Measurements from ENCODE around the gene ITPR1.
"Not testable (repeated sequence)": the region's sequence is repeated elsewhere in the genome, so short reads cannot be mapped to it uniquely, and the experiment has no call there.

ITPR1 gene

GRCh38 chr3:4756057-4756775 lies 263.1 kb downstream of the ITPR1 start:
- peaks cover 48 to 74% of the 10 kb centered on the region in 2 donors for H3K36me3 Mint-ChIP-seq
- no peaks in the 10 kb centered on the region for H3K27me3 Mint-ChIP-seq
- no peaks in the 10 kb centered on the region for H3K9me3 Mint-ChIP-seq
- DNase-seq (no peak), ATAC-seq (replicated peaks) (no peak)
- no peak overlapping the region for H3K27ac Mint-ChIP-seq
- H3K4me1 Mint-ChIP-seq: peaks cover 37 to 63% of the 10 kb centered on the region in 2 donors
- no peak overlapping the region for H3K4me3 Mint-ChIP-seq

GRCh38 chr3:4756855-4757574 lies 263.9 kb downstream of the ITPR1 start:
- peaks cover 34 to 55% of the 10 kb centered on the region in 2 donors for H3K4me1 Mint-ChIP-seq
- H3K36me3 Mint-ChIP-seq: peaks cover 56 to 81% of the 10 kb centered on the region in 2 donors
- no peak overlapping the region for H3K4me3 Mint-ChIP-seq
- no peak overlapping the region for H3K27ac Mint-ChIP-seq
- ATAC-seq (replicated peaks) (peak; percentile 10 to 15), DNase-seq (no peak)
- no peaks in the 10 kb centered on the region for H3K27me3 Mint-ChIP-seq
- no peaks in the 10 kb centered on the region for H3K9me3 Mint-ChIP-seq

- peaks cover 61 to 82% of the 10 kb centered on the region in 2 donors for H3K36me3 Mint-ChIP-seq
Observed at GRCh38 chr3:4757575-4758248, 264.6 kb downstream of the ITPR1 start.

GRCh38 chr3:4758249-4758860 lies 265.2 kb downstream of the ITPR1 start:
- ATAC-seq (replicated peaks) (no peak), DNase-seq (no peak)
- Mint-ChIP-seq H3K9me3 (no peaks in the 10 kb centered on the region), H3K27ac (no peak overlapping the region), H3K4me3 (no peak overlapping the region), H3K27me3 (no peaks in the 10 kb centered on the region), H3K4me1 (peaks cover 28 to 43% of the 10 kb centered on the region in 2 donors), H3K36me3 (peaks cover 62 to 82% of the 10 kb centered on the region in 2 donors)

More at GRCh38 chr3:4757575-4758248, 264.6 kb downstream of the ITPR1 start:
- Mint-ChIP-seq H3K4me1 (peaks cover 32 to 49% of the 10 kb centered on the region in 2 donors), H3K27ac (peak overlapping the region; percentile 42), H3K27me3 (no peaks in the 10 kb centered on the region), H3K4me3 (no peak overlapping the region), H3K9me3 (no peaks in the 10 kb centered on the region)
- no peak for DNase-seq
- no peak for ATAC-seq (replicated peaks)

DNA sequence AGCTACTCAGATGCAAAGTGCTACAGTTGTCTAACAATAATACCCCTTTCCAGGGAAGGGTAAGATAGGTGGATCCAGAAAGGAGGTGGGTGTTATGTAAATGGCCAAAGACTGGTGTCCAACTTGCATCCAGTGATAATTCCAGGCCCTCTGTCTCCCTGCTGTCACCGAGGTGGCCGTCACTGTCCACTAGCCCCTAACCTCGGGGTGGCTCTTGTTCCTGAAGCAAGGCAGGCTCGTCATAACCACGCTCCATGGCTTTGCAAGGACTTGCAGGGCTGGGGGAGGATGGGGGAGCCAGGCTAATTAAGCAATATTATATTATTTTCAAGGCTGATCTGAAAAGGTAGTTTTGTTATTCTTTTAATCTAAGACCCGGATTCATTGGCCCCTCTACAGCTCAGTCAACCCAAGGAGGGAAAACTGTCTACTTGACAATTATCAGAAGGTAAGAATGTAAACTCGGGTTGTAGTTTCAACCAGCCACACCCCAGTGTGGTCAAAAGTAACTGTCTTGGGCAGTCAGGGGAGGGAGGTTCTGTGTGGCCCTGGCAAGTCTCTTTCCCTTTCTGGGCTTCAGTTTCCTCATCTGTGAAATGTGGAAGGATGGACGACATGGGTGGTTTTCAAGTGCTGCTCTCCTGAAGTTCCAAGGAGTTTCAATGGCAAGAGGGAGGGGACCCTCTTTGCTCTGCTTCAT lies 266.0 kb downstream of the ITPR1 start:
- H3K4me1 Mint-ChIP-seq: peaks cover 20 to 35% of the 10 kb centered on the region in 2 donors
- H3K9me3 Mint-ChIP-seq: no peaks in the 10 kb centered on the region
- peaks cover 66 to 85% of the 10 kb centered on the region in 2 donors for H3K36me3 Mint-ChIP-seq
- ATAC-seq (replicated peaks): no peak
- DNase-seq: no peak
- peak overlapping the region; percentile 59 for H3K27ac Mint-ChIP-seq
- H3K27me3 Mint-ChIP-seq: no peaks in the 10 kb centered on the region
- H3K4me3 Mint-ChIP-seq: no peak overlapping the region

DNA sequence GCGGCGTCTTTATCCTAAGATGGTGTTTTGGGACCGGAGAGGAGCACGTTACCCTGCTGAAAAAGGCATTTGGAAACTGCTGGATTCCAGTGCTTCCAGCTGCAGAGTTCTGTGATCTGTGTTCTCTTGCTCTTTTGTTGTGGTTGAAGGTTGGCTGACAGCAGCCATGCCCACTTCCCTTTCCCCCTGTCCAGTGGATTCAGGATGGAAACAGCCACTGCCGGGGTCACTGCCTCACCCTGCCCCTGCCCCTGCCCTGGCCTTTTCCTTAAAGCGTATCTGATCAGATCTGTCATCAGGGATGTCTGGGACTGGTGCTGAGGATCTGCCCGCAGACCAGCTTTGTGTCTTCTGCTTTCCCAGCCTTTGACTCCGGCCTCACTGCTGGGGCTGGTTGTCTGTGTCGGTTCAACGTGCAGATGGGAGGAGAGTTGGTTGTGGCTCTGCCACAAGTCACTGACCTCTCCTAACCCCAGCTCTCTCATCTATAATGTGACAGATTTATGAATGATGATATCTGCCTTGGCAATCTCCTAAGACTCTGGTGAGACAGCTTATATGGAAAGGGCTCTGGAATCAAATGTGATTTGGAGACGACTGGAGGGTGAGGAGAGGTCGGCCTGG lies 266.7 kb downstream of the ITPR1 start:
- Mint-ChIP-seq H3K4me1 (peaks cover 14 to 28% of the 10 kb centered on the region in 2 donors), H3K27me3 (no peaks in the 10 kb centered on the region), H3K27ac (peak overlapping the region; percentile 59), H3K4me3 (peak overlapping the region in 1 of 2 donors; percentile 44), H3K9me3 (no peaks in the 10 kb centered on the region), H3K36me3 (peaks cover 67 to 85% of the 10 kb centered on the region in 2 donors)
- ATAC-seq (replicated peaks) (no peak), DNase-seq (no peak)

- ATAC-seq (replicated peaks) (no peak), DNase-seq (no peak)
- Mint-ChIP-seq H3K27ac (peak overlapping the region; percentile 59), H3K36me3 (peaks cover 63 to 88% of the 10 kb centered on the region in 2 donors), H3K9me3 (no peaks in the 10 kb centered on the region), H3K4me3 (no peak overlapping the region), H3K27me3 (no peaks in the 10 kb centered on the region), H3K4me1 (peaks cover 15 to 21% of the 10 kb centered on the region in 2 donors)
Observed at GRCh38 chr3:4761759-4762158, 268.6 kb downstream of the ITPR1 start.

DNA sequence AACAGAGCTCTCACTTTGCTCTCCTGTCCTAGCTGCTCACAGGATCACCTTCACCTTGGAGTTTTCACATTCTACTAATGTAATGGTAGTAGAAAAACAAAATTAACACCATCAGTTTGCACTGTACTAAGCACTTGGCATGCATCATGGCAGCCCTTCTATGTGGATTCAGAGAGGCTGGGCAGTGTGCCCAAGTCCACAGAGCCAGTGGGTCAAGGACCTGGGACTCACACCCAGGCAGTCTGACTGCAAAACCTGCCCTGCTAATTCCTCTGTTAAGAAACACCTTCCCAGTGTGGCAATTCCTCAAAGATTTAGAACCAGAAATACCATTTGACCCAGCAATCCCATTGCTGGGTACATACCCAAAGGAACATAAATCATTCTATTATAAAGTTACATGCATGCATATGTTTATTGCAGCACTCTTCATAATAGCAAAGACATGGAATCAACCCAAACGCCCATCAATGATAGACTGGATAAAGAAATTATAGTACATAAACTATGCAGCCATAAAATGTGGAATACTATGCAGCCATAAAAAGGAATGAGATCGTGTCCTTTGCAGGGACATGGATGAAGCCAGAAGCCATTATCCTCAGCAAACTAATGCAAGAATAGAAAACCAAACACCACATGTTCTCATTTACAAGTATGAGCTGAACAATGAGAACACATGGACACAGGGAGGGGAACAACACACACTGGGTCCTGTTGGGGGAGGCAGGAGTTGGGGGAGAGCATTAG lies 269.5 kb downstream of the ITPR1 start:
- not testable (repeated sequence) for ATAC-seq (replicated peaks); H3K27me3 Mint-ChIP-seq

DNA sequence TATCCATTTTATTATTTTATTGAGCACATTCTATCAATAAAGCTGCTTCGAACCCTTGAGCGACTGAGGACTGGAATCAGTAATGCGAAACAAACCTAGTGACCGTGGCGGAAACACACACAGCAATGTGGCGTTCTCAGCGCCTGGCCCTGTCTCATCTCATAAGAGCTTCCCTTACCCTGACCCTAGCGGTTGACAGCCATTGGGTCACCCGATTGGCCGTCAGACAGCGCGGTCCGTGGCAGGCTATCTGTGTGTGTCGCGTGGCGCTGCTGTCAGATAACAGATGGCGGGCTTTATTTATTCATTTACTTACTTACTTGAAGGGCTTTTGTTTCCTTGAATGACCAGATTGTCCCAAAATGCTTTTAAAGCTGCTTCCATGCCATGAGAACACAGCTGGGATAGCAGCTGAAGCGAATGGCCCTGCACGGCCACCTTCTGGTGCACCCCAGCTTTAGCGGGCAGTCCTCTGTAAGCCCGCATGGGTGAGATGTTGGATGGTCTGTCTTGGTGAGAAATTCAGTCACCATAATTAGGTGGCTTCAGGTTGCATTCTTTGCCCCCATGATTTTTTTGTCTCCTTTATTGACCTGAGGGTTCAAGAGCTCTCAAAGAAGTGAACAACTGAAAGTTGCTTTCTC lies 270.6 kb downstream of the ITPR1 start:
- H3K9me3 Mint-ChIP-seq: no peaks in the 10 kb centered on the region
- H3K27me3 Mint-ChIP-seq: no peaks in the 10 kb centered on the region
- ATAC-seq (replicated peaks): no peak
- peak overlapping the region; percentile 33 for H3K27ac Mint-ChIP-seq
- no peak overlapping the region for H3K4me3 Mint-ChIP-seq
- peaks cover 60 to 87% of the 10 kb centered on the region in 2 donors for H3K36me3 Mint-ChIP-seq
- no peak for DNase-seq
- peaks cover 7 to 9% of the 10 kb centered on the region in 2 donors for H3K4me1 Mint-ChIP-seq

More for the DNA sequence above, 269.5 kb downstream of the ITPR1 start:
- not testable (repeated sequence) for H3K27ac Mint-ChIP-seq, DNase-seq, H3K4me3 Mint-ChIP-seq, H3K9me3 Mint-ChIP-seq
- peaks cover 60 to 87% of the 10 kb centered on the region in 2 donors for H3K36me3 Mint-ChIP-seq
- peaks cover 11 to 12% of the 10 kb centered on the region in 2 donors for H3K4me1 Mint-ChIP-seq

DNA sequence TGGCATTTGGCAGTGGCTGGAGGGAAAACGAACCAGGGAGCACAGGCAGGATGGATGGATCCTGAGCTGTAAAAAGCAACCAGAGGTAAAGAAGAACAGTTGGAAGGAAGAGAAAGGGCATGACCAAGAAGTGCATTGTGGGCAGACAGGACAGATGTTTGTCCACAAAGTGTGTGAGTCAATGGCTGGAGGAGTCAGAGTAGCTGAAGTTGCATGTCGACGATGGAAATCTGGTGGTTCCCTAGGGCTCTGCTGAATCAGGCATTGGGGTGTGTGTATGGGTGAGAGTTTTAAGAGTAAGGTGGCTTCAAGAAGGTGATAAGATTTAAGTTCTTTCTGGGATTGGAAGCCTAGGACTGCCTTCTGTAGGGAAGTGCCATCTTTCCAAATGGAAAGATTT lies 272.1 kb downstream of the ITPR1 start:
- Mint-ChIP-seq H3K36me3 (peaks cover 52 to 81% of the 10 kb centered on the region in 2 donors), H3K4me1 (peaks cover 0 to 9% of the 10 kb centered on the region in 2 donors), H3K9me3 (no peaks in the 10 kb centered on the region), H3K4me3 (no peak overlapping the region), H3K27me3 (no peaks in the 10 kb centered on the region), H3K27ac (peak overlapping the region; percentile 6)
- no peak for ATAC-seq (replicated peaks)
- DNase-seq: no peak

- Mint-ChIP-seq H3K4me3 (no peak overlapping the region), H3K36me3 (peaks cover 52 to 81% of the 10 kb centered on the region in 2 donors), H3K4me1 (peaks cover 8 to 9% of the 10 kb centered on the region in 2 donors), H3K9me3 (no peaks in the 10 kb centered on the region), H3K27me3 (no peaks in the 10 kb centered on the region), H3K27ac (peak overlapping the region; percentile 47)
- DNase-seq (no peak), ATAC-seq (replicated peaks) (no peak)
Observed at GRCh38 chr3:4766263-4766662, 273.1 kb downstream of the ITPR1 start.

- H3K36me3 Mint-ChIP-seq: peaks cover 47 to 77% of the 10 kb centered on the region in 2 donors
- ATAC-seq (replicated peaks): no peak
- H3K9me3 Mint-ChIP-seq: no peaks in the 10 kb centered on the region
- no peak overlapping the region for H3K4me3 Mint-ChIP-seq
- no peaks in the 10 kb centered on the region for H3K27me3 Mint-ChIP-seq
- DNase-seq: no peak
- H3K4me1 Mint-ChIP-seq: peaks cover 6 to 9% of the 10 kb centered on the region in 2 donors
- H3K27ac Mint-ChIP-seq: peak overlapping the region; percentile 47
Observed at GRCh38 chr3:4766716-4767499, 273.8 kb downstream of the ITPR1 start.
